CD1c-positive myeloid dendritic cell (primary cell): ENCODE measurements around the gene CEPT1.
"Not testable (repeated sequence)": the region's sequence is repeated elsewhere in the genome, so short reads cannot be mapped to it uniquely, and the experiment has no call there.

Experiments used
- DNase-seq: peaks from one replicate; pipeline ENCODE4 v3.0.0-alpha.2; 2016; ENCODE audit errors: extremely low spot score

Gene CEPT1

DNA sequence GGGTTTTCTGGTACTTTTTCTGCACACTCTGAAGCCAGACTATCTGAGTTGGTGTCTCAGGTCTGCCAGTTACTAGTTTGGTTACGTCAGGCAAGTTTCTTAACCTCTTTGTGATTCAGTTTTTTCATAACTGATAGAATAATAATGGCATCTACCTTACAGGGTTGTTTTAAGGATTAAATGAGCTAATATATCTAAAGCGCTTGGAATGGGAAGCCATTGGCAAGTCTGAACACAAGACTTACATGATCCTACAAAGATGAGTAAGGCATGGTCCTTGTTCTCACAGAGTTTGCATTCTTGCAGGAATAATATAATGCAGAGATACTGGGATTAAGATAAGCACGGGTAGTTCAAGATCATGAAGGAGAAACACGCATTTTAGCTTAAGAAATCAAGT is 69.6 kb downstream of the CEPT1 start:
- no peak for DNase-seq

DNA sequence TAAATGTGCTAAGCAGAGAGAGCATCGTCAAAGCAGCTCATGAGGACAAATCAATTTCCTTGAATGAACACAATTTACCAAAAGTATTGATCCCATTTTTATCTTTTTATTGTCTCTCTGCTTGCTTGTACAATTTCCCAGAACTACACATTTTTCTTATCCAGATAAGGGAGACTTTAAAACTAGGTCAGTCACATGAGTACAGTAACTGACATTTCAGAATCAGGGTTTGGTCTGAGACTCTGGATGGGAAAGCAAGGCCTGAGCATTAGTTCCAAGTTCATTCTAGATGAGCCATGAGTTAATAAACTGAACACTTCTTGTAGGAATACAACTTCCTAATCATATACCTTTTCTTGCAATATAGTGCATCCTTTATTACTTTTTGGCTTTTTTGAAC is 71.9 kb downstream of the CEPT1 start:
- DNase-seq, result no peak

DNA sequence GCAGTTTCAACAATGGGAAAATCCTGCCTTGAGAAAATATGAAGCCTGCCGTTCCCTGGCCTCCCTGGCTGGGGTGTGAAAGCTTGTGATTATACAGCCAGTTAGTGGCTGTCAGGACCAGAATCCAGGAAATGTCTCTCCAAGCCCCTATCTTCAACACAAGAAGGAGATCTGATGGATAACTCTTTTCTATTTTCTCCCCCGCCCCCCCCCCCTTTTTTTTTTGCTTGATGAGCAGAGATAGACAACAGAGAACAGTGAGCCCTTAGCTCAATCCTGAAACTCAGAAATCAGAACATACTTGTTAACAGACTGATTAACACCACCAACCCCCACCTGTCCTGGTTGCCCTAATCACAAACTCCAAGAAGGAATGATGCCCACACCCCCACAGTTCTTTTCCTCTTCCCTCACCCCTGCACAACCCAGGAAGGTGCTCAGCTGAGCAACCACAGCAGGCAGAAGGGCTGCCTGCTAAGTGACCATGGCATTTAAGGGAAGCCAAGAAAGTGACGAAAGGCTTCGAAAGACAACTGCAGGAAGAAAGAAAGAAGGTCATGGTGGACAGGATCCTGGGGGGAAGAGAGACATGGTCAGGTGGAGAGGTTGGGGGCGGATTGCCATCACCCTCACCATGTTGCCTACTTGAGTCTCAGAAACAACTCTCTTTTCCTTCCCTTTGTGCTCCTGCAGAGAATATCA is 72.8 kb downstream of the CEPT1 start:
- no peak for DNase-seq

DNA sequence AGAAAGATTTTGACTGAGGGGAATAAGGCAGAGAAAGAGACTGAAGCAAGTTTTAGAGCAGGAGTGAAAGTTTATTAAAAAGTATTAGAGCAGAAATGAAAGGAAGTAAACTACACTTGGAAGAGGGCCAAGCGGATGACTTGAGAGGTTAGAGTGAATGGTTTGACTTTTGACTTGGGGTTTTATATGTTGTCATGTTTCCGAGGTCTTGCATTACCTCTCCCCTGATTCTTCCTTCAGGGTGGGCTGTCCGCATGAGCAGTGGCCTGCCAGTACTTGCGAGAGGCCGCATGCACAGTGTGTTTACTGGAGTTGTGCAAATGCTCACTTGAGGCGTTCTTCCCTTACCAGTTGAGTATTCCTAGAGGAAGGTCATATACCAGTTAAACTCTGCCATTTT is 73.4 kb downstream of the CEPT1 start:
- peak; percentile 41 for DNase-seq

DNA sequence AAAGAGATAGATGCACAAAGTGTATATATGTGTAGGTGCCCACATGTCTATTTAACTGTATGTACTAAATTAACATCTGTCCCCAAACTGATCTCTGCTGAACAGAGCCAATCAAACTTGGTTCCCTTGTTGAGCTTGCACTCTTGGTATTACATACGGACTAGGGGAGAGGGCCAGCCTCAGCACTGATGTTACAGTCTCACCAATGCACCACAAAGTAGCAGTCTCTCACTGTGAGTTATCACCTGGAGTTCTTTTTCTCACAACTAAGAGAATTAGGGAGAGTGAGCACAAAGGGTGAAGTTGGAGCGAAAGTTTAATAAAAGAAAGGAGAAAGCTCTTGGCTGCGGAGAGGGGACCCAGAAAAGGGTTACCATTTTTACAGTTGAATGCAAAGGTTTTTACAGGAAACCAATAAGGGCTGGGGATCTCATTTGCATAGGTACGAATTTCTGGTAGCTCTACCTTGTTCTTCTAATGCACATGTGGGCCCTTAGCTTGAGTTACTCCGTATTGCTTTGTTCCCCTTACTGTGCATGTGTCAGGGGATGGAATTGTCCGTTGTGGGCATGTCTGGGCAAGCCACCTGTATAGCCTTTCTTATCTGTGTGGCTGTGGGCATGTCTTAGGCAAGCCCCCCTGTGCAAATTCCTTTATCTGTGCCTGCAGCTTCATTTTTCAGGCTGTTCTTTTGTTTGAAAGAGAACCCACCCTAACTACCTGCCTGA is 74.2 kb downstream of the CEPT1 start:
- no peak for DNase-seq

DNA sequence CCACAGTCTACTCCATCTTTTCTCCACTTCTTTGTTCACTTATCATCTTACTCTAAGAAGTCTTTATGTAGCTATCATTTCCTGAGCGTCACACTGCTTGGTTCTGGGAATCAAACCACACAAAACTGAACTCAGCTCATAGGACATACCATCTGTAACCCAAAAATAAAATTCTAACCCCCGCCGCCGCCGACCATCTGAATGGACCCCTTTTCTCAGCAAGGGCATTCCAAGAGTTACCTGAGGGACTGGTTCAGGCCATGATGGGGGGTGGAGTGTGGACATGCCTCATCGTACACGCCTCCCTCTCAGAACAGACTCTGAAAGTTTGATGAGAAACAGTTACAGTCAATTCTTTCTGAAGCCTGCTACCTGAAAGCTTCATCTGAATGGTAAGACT is 74.9 kb downstream of the CEPT1 start:
- DNase-seq, result no peak

- DNase-seq, result not testable (repeated sequence)
Measured at GRCh38 chr1:111215285-111215684, 75.3 kb downstream of the CEPT1 start.

DNA sequence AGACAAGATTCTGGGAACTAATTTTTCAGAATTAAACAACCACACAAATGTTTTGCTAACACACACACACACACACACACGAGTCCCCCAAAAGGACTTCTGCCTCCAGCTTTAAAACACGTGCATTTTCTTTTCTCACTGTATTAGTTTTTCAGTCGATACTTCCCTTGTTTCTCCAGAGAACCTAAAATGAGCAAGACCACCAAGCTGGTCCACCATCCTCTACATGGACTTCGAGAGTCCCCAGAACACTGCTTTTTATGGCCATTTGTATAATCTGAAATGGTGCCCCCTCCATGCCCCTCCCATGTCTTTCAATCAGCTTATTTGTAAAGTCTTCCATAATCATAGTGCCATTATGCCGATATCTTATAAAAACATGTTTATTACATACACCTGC is 76.7 kb downstream of the CEPT1 start:
- DNase-seq, result no peak

- no peak for DNase-seq
Measured at GRCh38 chr1:111217183-111217910, 77.3 kb downstream of the CEPT1 start.

- no peak for DNase-seq
Measured at GRCh38 chr1:111218701-111219556, 78.9 kb downstream of the CEPT1 start.

GRCh38 chr1:111219557-111220286 is 79.7 kb downstream of the CEPT1 start:
- peak; percentile 75 for DNase-seq

DNA sequence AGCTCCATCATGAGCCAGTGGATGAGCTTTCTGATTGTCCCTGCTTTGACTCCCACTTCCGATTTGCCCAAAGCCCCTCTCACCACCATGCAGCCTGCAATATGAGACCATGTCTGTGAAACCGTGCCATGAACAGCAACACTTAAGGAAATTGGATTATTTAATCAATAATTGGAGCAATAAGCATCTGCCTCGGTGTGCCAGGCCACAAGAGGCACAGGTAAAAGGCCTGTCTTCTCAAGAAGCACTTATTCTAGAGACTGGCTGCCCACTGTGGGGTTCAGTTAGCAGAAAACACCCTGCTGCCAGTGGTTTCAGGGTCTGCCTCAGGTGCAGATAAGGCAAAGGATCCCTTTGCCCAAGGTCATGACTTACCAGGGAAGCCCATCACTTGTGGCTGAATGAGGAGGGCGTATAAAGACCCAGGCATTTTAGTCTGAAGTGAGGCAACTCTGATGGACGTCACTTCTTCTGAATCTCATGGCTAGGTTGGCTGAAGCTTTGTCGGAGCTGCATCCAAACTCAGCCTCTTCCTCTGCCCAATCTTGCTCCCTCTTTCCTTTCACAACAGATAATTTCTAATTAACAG is 80.4 kb downstream of the CEPT1 start:
- no peak for DNase-seq

GRCh38 chr1:111221276-111221632 is 81.2 kb downstream of the CEPT1 start:
- no peak for DNase-seq

DNA sequence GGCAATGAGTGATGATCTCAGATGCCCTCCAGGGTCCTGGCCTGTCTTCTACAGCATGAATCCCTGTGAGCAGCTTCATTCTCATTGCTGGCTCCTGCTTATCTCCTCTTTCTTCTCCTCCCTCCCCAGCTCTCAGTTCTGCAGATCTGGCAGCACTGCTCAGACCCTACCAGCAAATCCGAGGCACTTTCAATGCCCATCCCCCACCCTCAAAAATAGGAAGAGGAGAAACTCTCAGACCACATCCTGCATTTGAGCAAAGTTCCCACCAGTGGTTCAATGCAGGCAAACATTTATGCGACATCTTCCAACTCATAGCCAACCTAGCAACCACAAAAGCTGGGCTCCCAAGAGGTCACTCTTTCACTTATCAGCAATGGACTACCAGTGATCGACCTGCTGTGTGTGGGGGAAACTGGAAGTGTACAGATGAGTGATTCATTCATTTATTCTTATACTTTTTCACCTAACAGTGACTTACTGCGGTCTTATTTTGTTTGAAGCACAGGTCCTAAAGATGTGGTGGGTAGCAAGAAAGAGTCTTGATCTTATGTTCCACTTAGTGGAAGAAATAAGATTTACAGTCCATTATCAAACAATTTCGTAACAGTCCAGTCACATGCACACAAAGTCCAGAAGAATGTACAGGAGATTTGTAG is 81.7 kb downstream of the CEPT1 start:
- DNase-seq, result peak; percentile 50

GRCh38 chr1:111222308-111223125 is 82.5 kb downstream of the CEPT1 start:
- peak; percentile 62 for DNase-seq

GRCh38 chr1:111223126-111223685 is 83.2 kb downstream of the CEPT1 start:
- DNase-seq, result no peak

- DNase-seq, result no peak
Measured at GRCh38 chr1:111225091-111225490, 85.1 kb downstream of the CEPT1 start.

GRCh38 chr1:111225717-111226400 is 85.8 kb downstream of the CEPT1 start:
- DNase-seq, result no peak

GRCh38 chr1:111227434-111227833 is 87.4 kb downstream of the CEPT1 start, which contains the start of gene CHI3L2:
Gene CHI3L2 (plus strand): TSS chr1:111227713. CDS start chr1:111227730, 17 bp downstream.
- peak; percentile 60 for DNase-seq
